ENCODE results near the gene NABP2.

The NABP2 gene

GRCh38 chr12:56216461-56216860 lies 7.7 kb upstream of the NABP2 start:
- Histone ChIP-seq H3K4me2 (ENCODE audit: low read length) (no peak overlapping the region), H3K4me1 (ENCODE audit: control insufficient read depth, insufficient read depth, low read length) (peaks cover 3% of the 10 kb centered on the region), H3K4me3 (ENCODE audit: low read length) (no peak overlapping the region), H3K27me3 (ENCODE audit: control insufficient read depth, insufficient read depth, low read length) (no peaks in the 10 kb centered on the region), H3K9me3 (replicated peaks; ENCODE audit: low read length) (no peaks in the 10 kb centered on the region), H3K9ac (ENCODE audit: low read depth, low read length) (no peak overlapping the region), H3K36me3 (ENCODE audit: insufficient read depth, low read length) (peaks cover 39% of the 10 kb centered on the region)

GRCh38 chr12:56219840-56220239 lies 4.3 kb upstream of the NABP2 start:
- Histone ChIP-seq H3K4me2 (ENCODE audit: low read length) (peak overlapping the region; percentile 38), H3K9ac (ENCODE audit: low read depth, low read length) (no peak overlapping the region), H3K36me3 (ENCODE audit: insufficient read depth, low read length) (peaks cover 13% of the 10 kb centered on the region), H3K27me3 (ENCODE audit: control insufficient read depth, insufficient read depth, low read length) (no peaks in the 10 kb centered on the region), H3K4me3 (ENCODE audit: low read length) (no peak overlapping the region), H3K9me3 (replicated peaks; ENCODE audit: low read length) (no peaks in the 10 kb centered on the region), H3K4me1 (ENCODE audit: control insufficient read depth, insufficient read depth, low read length) (peaks cover 20% of the 10 kb centered on the region)

- peaks cover 8% of the 10 kb centered on the region for H3K36me3 ChIP-seq (ENCODE audit: insufficient read depth, low read length)
- peak overlapping the region; percentile 85 for H3K4me2 ChIP-seq (ENCODE audit: low read length)
- H3K27me3 ChIP-seq (ENCODE audit: control insufficient read depth, insufficient read depth, low read length) = no peaks in the 10 kb centered on the region
- H3K4me1 ChIP-seq (ENCODE audit: control insufficient read depth, insufficient read depth, low read length) = peaks cover 26% of the 10 kb centered on the region
- peak overlapping the region; percentile 88 for H3K9ac ChIP-seq (ENCODE audit: low read depth, low read length)
- H3K4me3 ChIP-seq (ENCODE audit: low read length) = peak overlapping the region; percentile 79
- no peaks in the 10 kb centered on the region for H3K9me3 ChIP-seq (replicated peaks; ENCODE audit: low read length)
These were observed 3.4 kb upstream of the NABP2 start for GRCh38 chr12:56220611-56221231.

- H3K9ac ChIP-seq (ENCODE audit: low read depth, low read length) = peak overlapping the region; percentile 88
- peaks cover 26% of the 10 kb centered on the region for H3K4me1 ChIP-seq (ENCODE audit: control insufficient read depth, insufficient read depth, low read length)
- H3K36me3 ChIP-seq (ENCODE audit: insufficient read depth, low read length) = peaks cover 4% of the 10 kb centered on the region
- peak overlapping the region; percentile 85 for H3K4me2 ChIP-seq (ENCODE audit: low read length)
- no peaks in the 10 kb centered on the region for H3K9me3 ChIP-seq (replicated peaks; ENCODE audit: low read length)
- H3K27me3 ChIP-seq (ENCODE audit: control insufficient read depth, insufficient read depth, low read length) = no peaks in the 10 kb centered on the region
- peak overlapping the region; percentile 79 for H3K4me3 ChIP-seq (ENCODE audit: low read length)
These were observed 2.8 kb upstream of the NABP2 start for GRCh38 chr12:56221232-56221756.

- H3K27me3 ChIP-seq (ENCODE audit: control insufficient read depth, insufficient read depth, low read length) = no peaks in the 10 kb centered on the region
- H3K9me3 ChIP-seq (replicated peaks; ENCODE audit: low read length) = no peaks in the 10 kb centered on the region
- H3K4me3 ChIP-seq (ENCODE audit: low read length) = peak within 1 kb of the TSS; percentile 79
- peak within 1 kb of the TSS; percentile 85 for H3K4me2 ChIP-seq (ENCODE audit: low read length)
- no peaks in the 10 kb centered on the region for H3K36me3 ChIP-seq (ENCODE audit: insufficient read depth, low read length)
- peak within 1 kb of the TSS; percentile 88 for H3K9ac ChIP-seq (ENCODE audit: low read depth, low read length)
- H3K4me1 ChIP-seq (ENCODE audit: control insufficient read depth, insufficient read depth, low read length) = peaks cover 26% of the 10 kb centered on the region
These were observed 2.2 kb upstream of the NABP2 start, which contains the start of gene RNF41 for GRCh38 chr12:56221757-56222530. TSS of gene RNF41 (minus strand) at chr12:56221922. CDS start at chr12:56214047, 7,875 bp downstream.

GRCh38 chr12:56222531-56222895 lies 1.6 kb upstream of the NABP2 start:
- Histone ChIP-seq H3K9ac (ENCODE audit: low read depth, low read length) (peak overlapping the region; percentile 88), H3K4me2 (ENCODE audit: low read length) (peak overlapping the region; percentile 85), H3K4me3 (ENCODE audit: low read length) (peak overlapping the region; percentile 79), H3K4me1 (ENCODE audit: control insufficient read depth, insufficient read depth, low read length) (peaks cover 26% of the 10 kb centered on the region), H3K36me3 (ENCODE audit: insufficient read depth, low read length) (no peaks in the 10 kb centered on the region), H3K9me3 (replicated peaks; ENCODE audit: low read length) (no peaks in the 10 kb centered on the region), H3K27me3 (ENCODE audit: control insufficient read depth, insufficient read depth, low read length) (no peaks in the 10 kb centered on the region)

- Histone ChIP-seq H3K36me3 (ENCODE audit: insufficient read depth, low read length) (no peaks in the 10 kb centered on the region), H3K4me3 (ENCODE audit: low read length) (peak overlapping the region; percentile 63), H3K9ac (ENCODE audit: low read depth, low read length) (peak overlapping the region; percentile 51), H3K27me3 (ENCODE audit: control insufficient read depth, insufficient read depth, low read length) (no peaks in the 10 kb centered on the region), H3K4me1 (ENCODE audit: control insufficient read depth, insufficient read depth, low read length) (peaks cover 26% of the 10 kb centered on the region), H3K9me3 (replicated peaks; ENCODE audit: low read length) (no peaks in the 10 kb centered on the region), H3K4me2 (ENCODE audit: low read length) (peak overlapping the region; percentile 78)
These were observed 506 bp upstream of the NABP2 start for GRCh38 chr12:56223571-56224101.

GRCh38 chr12:56224954-56225353 lies 812 bp downstream of the NABP2 start:
- Histone ChIP-seq H3K4me3 (ENCODE audit: low read length) (peak overlapping the region; percentile 85), H3K27me3 (ENCODE audit: control insufficient read depth, insufficient read depth, low read length) (no peaks in the 10 kb centered on the region), H3K9me3 (replicated peaks; ENCODE audit: low read length) (no peaks in the 10 kb centered on the region), H3K36me3 (ENCODE audit: insufficient read depth, low read length) (no peaks in the 10 kb centered on the region), H3K4me1 (ENCODE audit: control insufficient read depth, insufficient read depth, low read length) (peaks cover 25% of the 10 kb centered on the region), H3K4me2 (ENCODE audit: low read length) (peak overlapping the region; percentile 92), H3K9ac (ENCODE audit: low read depth, low read length) (peak overlapping the region; percentile 87)

- H3K4me2 ChIP-seq (ENCODE audit: low read length) = no peak overlapping the region
These were observed 4.9 kb downstream of the NABP2 start for GRCh38 chr12:56229082-56229481.

GRCh38 chr12:56229916-56230431 lies 5.8 kb downstream of the NABP2 start, which contains the start of gene SLC39A5:
TSS of gene SLC39A5 (plus strand) at chr12:56230051. CDS start at chr12:56231275, 1,224 bp downstream.
- no peak within 1 kb of the TSS for H3K9ac ChIP-seq (ENCODE audit: low read depth, low read length)
- no peak within 1 kb of the TSS for H3K4me2 ChIP-seq (ENCODE audit: low read length)
- no peaks in the 10 kb centered on the region for H3K9me3 ChIP-seq (replicated peaks; ENCODE audit: low read length)
- H3K27me3 ChIP-seq (ENCODE audit: control insufficient read depth, insufficient read depth, low read length) = no peaks in the 10 kb centered on the region
- H3K4me1 ChIP-seq (ENCODE audit: control insufficient read depth, insufficient read depth, low read length) = peaks cover 4% of the 10 kb centered on the region
- H3K36me3 ChIP-seq (ENCODE audit: insufficient read depth, low read length) = no peaks in the 10 kb centered on the region
- no peak within 1 kb of the TSS for H3K4me3 ChIP-seq (ENCODE audit: low read length)

More at GRCh38 chr12:56229082-56229481, 4.9 kb downstream of the NABP2 start:
- Histone ChIP-seq H3K36me3 (ENCODE audit: insufficient read depth, low read length) (no peaks in the 10 kb centered on the region), H3K27me3 (ENCODE audit: control insufficient read depth, insufficient read depth, low read length) (no peaks in the 10 kb centered on the region), H3K9me3 (replicated peaks; ENCODE audit: low read length) (no peaks in the 10 kb centered on the region), H3K4me3 (ENCODE audit: low read length) (no peak overlapping the region), H3K9ac (ENCODE audit: low read depth, low read length) (no peak overlapping the region), H3K4me1 (ENCODE audit: control insufficient read depth, insufficient read depth, low read length) (peaks cover 8% of the 10 kb centered on the region)

- H3K9ac ChIP-seq (ENCODE audit: low read depth, low read length) = no peak overlapping the region
- no peaks in the 10 kb centered on the region for H3K4me1 ChIP-seq (ENCODE audit: control insufficient read depth, insufficient read depth, low read length)
- no peaks in the 10 kb centered on the region for H3K27me3 ChIP-seq (ENCODE audit: control insufficient read depth, insufficient read depth, low read length)
- no peaks in the 10 kb centered on the region for H3K36me3 ChIP-seq (ENCODE audit: insufficient read depth, low read length)
- no peaks in the 10 kb centered on the region for H3K9me3 ChIP-seq (replicated peaks; ENCODE audit: low read length)
- no peak overlapping the region for H3K4me2 ChIP-seq (ENCODE audit: low read length)
- no peak overlapping the region for H3K4me3 ChIP-seq (ENCODE audit: low read length)
These were observed 6.5 kb downstream of the NABP2 start for GRCh38 chr12:56230432-56231183.

All from skeletal muscle satellite cell (primary cell).